PC-9 (cell line): ENCODE results near the gene PALD1.

ENCODE experiments used
- CTCF ChIP-seq: fragments of 200-600 bp; sonication (generic); conservative IDR thresholded peaks from 2 replicates; pipeline ENCODE4 v1.6.1; 2017; ENCODE audit warnings: mixed run types, antibody characterized with exemption, mild to moderate bottlenecking, moderate library complexity
- EZH2 ChIP-seq: fragments of 200-600 bp; sonication (generic); IDR thresholded peaks from 2 replicates; pipeline ENCODE4 v1.8.0; 2017; ENCODE audit warnings: antibody characterized with exemption, low read depth

- TF ChIP-seq CTCF, result no peak
- TF ChIP-seq EZH2, result no peak
Measured at GRCh38 chr10:70494536-70494935, 16.0 kb downstream of the PALD1 start.
